ENCODE results near the gene CCL11. TPM values are rescaled to one million over a fixed set of nuclear protein-coding genes. Genes with fewer than 3 reads are reported as not detected.

CCL11 gene
- total RNA-seq, 1 experiment from 2014 or later, result not detected

DNA sequence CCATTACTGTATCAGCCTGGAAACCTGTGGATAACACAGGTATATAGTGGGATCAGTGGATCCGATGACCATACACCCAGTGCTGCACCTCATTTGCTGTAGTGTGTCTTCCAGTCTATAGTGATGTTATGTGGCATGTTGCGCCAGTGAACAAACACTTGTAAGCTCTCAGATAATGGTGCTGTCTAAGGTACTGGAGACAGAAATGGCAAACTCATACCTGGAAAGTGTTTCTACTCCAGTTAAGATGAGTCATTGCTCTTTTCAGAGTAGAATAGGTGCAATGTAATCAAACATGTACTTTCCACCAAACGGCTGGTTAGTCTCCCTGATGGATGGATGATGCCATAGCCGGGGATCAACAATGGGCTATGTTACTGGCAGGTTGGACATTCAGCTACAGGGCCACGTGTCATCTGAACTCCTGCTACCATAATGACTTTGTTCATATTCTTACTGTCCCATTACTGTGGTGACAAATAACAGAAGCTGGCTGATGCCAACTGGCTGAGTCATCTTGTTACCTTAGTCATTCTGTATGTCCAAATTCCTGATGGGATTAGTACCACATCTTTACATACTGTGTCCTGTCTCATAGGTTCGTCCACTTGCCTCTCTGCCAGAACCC, 6.3 kb downstream of the CCL11 start (continued):
- TF ChIP-seq, protein P1, sequence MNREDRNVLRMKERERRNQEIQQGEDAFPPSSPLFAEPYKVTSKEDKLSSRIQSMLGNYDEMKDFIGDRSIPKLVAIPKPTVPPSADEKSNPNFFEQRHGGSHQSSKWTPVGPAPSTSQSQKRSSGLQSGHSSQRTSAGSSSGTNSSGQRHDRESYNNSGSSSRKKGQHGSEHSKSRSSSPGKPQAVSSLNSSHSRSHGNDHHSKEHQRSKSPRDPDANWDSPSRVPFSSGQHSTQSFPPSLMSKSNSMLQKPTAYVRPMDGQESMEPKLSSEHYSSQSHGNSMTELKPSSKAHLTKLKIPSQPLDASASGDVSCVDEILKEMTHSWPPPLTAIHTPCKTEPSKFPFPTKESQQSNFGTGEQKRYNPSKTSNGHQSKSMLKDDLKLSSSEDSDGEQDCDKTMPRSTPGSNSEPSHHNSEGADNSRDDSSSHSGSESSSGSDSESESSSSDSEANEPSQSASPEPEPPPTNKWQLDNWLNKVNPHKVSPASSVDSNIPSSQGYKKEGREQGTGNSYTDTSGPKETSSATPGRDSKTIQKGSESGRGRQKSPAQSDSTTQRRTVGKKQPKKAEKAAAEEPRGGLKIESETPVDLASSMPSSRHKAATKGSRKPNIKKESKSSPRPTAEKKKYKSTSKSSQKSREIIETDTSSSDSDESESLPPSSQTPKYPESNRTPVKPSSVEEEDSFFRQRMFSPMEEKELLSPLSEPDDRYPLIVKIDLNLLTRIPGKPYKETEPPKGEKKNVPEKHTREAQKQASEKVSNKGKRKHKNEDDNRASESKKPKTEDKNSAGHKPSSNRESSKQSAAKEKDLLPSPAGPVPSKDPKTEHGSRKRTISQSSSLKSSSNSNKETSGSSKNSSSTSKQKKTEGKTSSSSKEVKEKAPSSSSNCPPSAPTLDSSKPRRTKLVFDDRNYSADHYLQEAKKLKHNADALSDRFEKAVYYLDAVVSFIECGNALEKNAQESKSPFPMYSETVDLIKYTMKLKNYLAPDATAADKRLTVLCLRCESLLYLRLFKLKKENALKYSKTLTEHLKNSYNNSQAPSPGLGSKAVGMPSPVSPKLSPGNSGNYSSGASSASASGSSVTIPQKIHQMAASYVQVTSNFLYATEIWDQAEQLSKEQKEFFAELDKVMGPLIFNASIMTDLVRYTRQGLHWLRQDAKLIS (CRISPR knock-in tag; IDR thresholded peaks at IDR 0.05; ENCODE audit: borderline replicate concordance), result no peak
- no peak for TF ChIP-seq FOXP4 (CRISPR knock-in tag; IDR thresholded peaks at IDR 0.05)
- no peak for TF ChIP-seq TEAD1 (CRISPR knock-in tag; IDR thresholded peaks at IDR 0.05)
- no peak for TF ChIP-seq NFATC4 (CRISPR knock-in tag; IDR thresholded peaks at IDR 0.05)
- no peak for TF ChIP-seq MYBL2 (CRISPR knock-in tag; IDR thresholded peaks at IDR 0.05)
- TF ChIP-seq JAZF1 (CRISPR knock-in tag; IDR thresholded peaks at IDR 0.05), result no peak
- TF ChIP-seq IRF2 (CRISPR knock-in tag; IDR thresholded peaks at IDR 0.05; ENCODE audit: borderline replicate concordance, low read depth), result no peak

DNA sequence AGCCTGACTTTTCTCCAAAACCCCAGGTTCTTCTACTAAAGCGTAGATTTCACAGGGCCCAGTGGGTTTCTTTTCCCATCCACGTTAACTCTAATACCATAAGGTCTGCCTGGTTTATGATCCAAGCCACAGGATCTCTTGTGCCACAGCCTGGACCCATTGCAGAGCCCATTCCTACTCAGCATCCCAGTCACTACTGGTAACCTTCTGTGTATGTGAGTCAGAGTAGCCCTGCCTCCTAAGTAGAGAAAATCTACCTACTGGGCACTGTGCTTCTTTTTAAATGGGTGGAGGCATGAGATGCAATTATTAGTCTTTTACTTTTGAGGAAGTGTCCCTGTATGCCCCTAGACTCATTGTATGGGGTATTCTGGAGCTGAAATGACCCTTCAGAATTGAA, 13.5 kb downstream of the CCL11 start:
- no peak for ATAC-seq
- H3K4me1 Mint-ChIP-seq, result peaks cover 13% of the 10 kb centered on the region
- POLR2A ChIA-PET, result no interaction called here
- TF ChIP-seq EMX1 (CRISPR knock-in tag; IDR thresholded peaks at IDR 0.05) (no peak), TEAD1 (CRISPR knock-in tag; IDR thresholded peaks at IDR 0.05) (no peak), NR3C1 (CRISPR knock-in tag; conservative IDR thresholded peaks at IDR 0.05; ENCODE audit: low read depth) (no peak), JAZF1 (CRISPR knock-in tag; IDR thresholded peaks at IDR 0.05) (no peak), PRDM15 (CRISPR knock-in tag; IDR thresholded peaks at IDR 0.05) (no peak), NFATC4 (CRISPR knock-in tag; IDR thresholded peaks at IDR 0.05) (no peak), ERG (CRISPR knock-in tag; IDR thresholded peaks at IDR 0.05) (no peak), FOXP4 (CRISPR knock-in tag; IDR thresholded peaks at IDR 0.05) (no peak), ZNF671 (CRISPR knock-in tag; IDR thresholded peaks at IDR 0.05) (no peak)
- TF ChIP-seq, protein P1 (CRISPR knock-in tag; IDR thresholded peaks at IDR 0.05; ENCODE audit: borderline replicate concordance), result no peak
- TF ChIP-seq, protein P2, sequence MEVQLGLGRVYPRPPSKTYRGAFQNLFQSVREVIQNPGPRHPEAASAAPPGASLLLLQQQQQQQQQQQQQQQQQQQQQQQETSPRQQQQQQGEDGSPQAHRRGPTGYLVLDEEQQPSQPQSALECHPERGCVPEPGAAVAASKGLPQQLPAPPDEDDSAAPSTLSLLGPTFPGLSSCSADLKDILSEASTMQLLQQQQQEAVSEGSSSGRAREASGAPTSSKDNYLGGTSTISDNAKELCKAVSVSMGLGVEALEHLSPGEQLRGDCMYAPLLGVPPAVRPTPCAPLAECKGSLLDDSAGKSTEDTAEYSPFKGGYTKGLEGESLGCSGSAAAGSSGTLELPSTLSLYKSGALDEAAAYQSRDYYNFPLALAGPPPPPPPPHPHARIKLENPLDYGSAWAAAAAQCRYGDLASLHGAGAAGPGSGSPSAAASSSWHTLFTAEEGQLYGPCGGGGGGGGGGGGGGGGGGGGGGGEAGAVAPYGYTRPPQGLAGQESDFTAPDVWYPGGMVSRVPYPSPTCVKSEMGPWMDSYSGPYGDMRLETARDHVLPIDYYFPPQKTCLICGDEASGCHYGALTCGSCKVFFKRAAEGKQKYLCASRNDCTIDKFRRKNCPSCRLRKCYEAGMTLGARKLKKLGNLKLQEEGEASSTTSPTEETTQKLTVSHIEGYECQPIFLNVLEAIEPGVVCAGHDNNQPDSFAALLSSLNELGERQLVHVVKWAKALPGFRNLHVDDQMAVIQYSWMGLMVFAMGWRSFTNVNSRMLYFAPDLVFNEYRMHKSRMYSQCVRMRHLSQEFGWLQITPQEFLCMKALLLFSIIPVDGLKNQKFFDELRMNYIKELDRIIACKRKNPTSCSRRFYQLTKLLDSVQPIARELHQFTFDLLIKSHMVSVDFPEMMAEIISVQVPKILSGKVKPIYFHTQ (CRISPR knock-in tag; IDR thresholded peaks at IDR 0.05), result no peak

More for the DNA sequence above, 13.5 kb downstream of the CCL11 start:
- H3K27ac Mint-ChIP-seq, result no peak overlapping the region
- no peak overlapping the region; the same call in none of the 2 replicates for H3K4me3 Mint-ChIP-seq
- peaks cover 15% of the 10 kb centered on the region for H3K27me3 Mint-ChIP-seq (ENCODE audit: low read depth)
- no peak for DNase-seq (ENCODE audit: low spot score)
- CTCF ChIA-PET, result interaction anchor here (1.0 to 1.9 kb wide), 2 partner anchors 7 to 62 kb away, joined by 5 to 9 read pairs; no protein-coding TSS in a partner anchor
- no peaks in the 10 kb centered on the region for H3K9me3 Mint-ChIP-seq
- no peaks in the 10 kb centered on the region for H3K36me3 Mint-ChIP-seq

Measured in WTC11 (cell line).